ENCODE data around the gene DEFB131B.
"Not testable (repeated sequence)": the region's sequence is repeated elsewhere in the genome, so short reads cannot be mapped to it uniquely, and the experiment has no call there.

DEFB131B gene

GRCh38 chr11:71911986-71912340, 33.7 kb downstream of the DEFB131B start:
- DNase-seq: not testable (repeated sequence)

GRCh38 chr11:71913756-71914526, 35.7 kb downstream of the DEFB131B start:
- no peak for DNase-seq

GRCh38 chr11:71914617-71915189, 36.5 kb downstream of the DEFB131B start:
- DNase-seq: no peak

GRCh38 chr11:71917646-71918140, 39.4 kb downstream of the DEFB131B start:
- DNase-seq: no peak

- DNase-seq: peak; percentile 63
Observed at GRCh38 chr11:71927820-71928736, 49.8 kb downstream of the DEFB131B start, which contains the start of gene XNDC1N. TSS of gene XNDC1N (minus strand) at chr11:71928594. CDS start at chr11:71923353, 5,241 bp downstream.

GRCh38 chr11:71928737-71929443, 50.6 kb downstream of the DEFB131B start, which contains the start of gene RNF121:
TSS of gene RNF121 (plus strand) at chr11:71929046. CDS start at chr11:71929062, 16 bp downstream.
- peak; percentile 91 for DNase-seq

- no peak for DNase-seq
Observed at GRCh38 chr11:71929491-71929890, 51.2 kb downstream of the DEFB131B start.

- no peak for DNase-seq
Observed at GRCh38 chr11:71930556-71931244, 52.4 kb downstream of the DEFB131B start.

GRCh38 chr11:71931245-71931602, 53.0 kb downstream of the DEFB131B start:
- DNase-seq: no peak

GRCh38 chr11:71933141-71933933, 55.1 kb downstream of the DEFB131B start:
- DNase-seq: no peak

Data from 8988T (cell line).